Breast epithelium (tissue), 3 donors: Measurements from ENCODE around the gene SDHD.

Source experiments
- POLR2A ChIP-seq: fragments of 450-650 bp; IDR thresholded peaks from one replicate; pipeline ENCODE4 v1.6.1; 2016; ENCODE audit warnings: antibody characterized with exemption, mild to moderate bottlenecking, moderate library complexity
- POLR2AphosphoS5 ChIP-seq, 3 donors: sonication (generic); formaldehyde crosslinking; IDR thresholded peaks; one replicate each; pipeline ENCODE4 v1.6.1; 2017; ENCODE audit warnings: antibody characterized with exemption in 3 of 3

- TF ChIP-seq POLR2A (no peak), POLR2AphosphoS5 (IDR thresholded peaks at IDR 0.05) (no peak)
Measured at GRCh38 chr11:112037527-112037926, 49.1 kb upstream of the SDHD start.
